ENCODE results near the gene BLOC1S1.

DNA sequence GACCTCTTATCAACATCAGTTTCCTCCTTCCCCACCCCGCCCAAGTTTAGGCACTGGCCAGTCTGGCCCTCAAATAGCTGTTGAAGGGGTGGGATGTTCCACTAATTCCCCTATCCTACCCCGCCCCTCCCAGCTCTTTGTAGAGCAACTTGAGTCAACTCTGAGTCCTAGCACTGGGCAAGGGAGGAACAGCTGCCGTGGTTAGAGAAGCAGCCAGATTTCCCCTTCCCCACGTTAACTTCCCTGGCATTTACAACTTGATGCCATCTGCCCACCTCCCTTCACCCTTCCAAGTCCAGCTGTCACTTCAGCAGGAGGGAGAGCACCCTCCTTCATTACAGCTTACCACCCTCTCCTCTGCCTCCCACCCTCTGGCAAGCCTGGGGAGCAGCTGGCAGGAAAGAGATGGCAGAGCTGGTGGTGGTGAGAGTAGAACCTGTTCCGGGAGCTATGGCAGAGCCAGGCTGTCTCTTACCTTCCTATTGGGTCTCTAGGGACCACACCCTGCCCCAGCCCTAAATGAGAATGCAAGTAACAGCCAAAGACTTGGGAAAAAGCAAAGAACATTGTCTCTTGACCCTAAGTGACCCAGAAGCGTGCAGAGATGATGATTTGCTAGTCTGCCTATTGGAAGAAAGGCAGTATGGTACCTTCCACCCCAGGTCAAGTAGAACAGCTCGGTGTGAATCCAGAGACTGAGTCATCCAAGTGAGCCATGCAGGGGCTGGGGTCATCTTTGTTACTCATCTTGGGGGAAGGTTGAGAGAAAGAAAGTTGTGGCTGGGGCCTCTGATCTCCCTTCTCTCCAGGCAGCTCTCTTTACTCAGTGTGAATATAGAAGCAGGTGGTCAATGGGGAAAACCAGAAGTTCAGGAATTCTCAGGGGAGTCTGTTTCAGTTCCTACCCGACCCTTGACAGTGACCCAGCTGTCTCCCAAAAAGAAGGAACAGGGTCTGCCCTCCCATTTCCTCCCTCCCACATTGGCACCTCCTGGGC lies 1.5 kb downstream of the BLOC1S1 start:
- TF ChIP-seq ZNF274 (IDR thresholded peaks at IDR 0.05; ENCODE audit: low read depth, low read length) (no peak), SUZ12 (IDR thresholded peaks at IDR 0.05; ENCODE audit: extremely low read depth, insufficient read depth, insufficient read length) (no peak)
